GM12801 (cell line): Measurements from ENCODE around the gene HINFP.

Experiments used
- TF ChIP-seq, protein P1 (sequence below): IDR thresholded peaks from one replicate; pipeline ENCODE4 v1.5.1; 2011; ENCODE audit warnings: control low read depth; ENCODE audit not compliant: insufficient read length; ENCODE audit errors: extremely low read depth

Gene HINFP

GRCh38 chr11:119093942-119094815, 27.2 kb upstream of the HINFP start:
- TF ChIP-seq, protein P1, sequence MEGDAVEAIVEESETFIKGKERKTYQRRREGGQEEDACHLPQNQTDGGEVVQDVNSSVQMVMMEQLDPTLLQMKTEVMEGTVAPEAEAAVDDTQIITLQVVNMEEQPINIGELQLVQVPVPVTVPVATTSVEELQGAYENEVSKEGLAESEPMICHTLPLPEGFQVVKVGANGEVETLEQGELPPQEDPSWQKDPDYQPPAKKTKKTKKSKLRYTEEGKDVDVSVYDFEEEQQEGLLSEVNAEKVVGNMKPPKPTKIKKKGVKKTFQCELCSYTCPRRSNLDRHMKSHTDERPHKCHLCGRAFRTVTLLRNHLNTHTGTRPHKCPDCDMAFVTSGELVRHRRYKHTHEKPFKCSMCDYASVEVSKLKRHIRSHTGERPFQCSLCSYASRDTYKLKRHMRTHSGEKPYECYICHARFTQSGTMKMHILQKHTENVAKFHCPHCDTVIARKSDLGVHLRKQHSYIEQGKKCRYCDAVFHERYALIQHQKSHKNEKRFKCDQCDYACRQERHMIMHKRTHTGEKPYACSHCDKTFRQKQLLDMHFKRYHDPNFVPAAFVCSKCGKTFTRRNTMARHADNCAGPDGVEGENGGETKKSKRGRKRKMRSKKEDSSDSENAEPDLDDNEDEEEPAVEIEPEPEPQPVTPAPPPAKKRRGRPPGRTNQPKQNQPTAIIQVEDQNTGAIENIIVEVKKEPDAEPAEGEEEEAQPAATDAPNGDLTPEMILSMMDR: no peak

DNA sequence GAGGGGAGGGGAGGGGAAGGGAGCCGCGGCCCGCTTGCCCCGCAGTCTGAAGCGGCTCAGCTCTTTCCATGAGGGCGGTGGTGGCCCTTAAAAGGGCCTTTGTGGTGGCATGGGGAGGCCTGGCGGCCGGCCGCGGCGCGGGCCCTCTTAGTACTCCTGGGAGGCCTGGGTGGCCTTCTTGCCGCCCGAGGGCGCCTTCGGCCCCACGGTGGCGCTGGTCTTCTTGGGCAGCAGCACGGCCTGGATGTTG, 26.6 kb upstream of the HINFP start:
- TF ChIP-seq, protein P1: no peak

GRCh38 chr11:119095066-119095880, 26.1 kb upstream of the HINFP start:
- TF ChIP-seq, protein P1: no peak

GRCh38 chr11:119099711-119100110, 21.7 kb upstream of the HINFP start:
- TF ChIP-seq, protein P1: no peak

DNA sequence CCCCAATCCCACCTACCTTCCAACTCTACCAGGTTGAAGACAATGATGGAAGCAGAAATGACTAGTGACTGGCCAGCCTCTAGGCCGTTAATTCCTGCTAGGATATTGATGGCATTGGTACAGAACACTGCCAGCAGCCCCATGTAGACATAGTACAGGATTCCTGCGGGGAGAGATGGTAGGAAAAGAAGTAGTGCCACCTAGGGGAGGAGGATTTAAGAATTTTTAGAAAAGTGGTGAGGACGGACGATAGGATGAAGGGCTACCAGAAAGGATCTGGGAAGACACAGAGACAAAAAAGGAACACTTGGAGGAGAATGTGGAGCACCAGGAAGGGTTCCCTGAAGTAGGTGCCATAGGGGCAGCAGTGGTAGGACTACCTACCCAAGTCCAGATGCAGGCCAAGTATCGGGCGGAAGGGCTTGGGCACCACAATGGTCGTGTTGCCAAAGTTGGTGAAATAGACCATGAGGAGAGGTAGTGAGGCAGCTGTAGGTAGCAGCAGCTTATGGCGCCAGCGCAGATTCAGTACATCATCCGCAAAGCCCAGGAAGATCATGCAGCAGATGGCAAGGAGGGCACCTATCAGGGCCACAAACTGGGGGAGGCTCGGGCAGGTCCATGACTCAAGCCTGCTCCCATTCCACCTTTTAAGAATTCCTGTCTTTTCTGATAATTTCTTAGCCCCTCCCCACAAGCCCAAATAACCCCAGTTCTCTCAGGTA, 21.0 kb upstream of the HINFP start:
- TF ChIP-seq, protein P1: no peak

GRCh38 chr11:119100994-119101758, 20.2 kb upstream of the HINFP start:
- TF ChIP-seq, protein P1: no peak
